K562 (cell line): ENCODE measurements around the gene FADS1. TPM values are rescaled to one million over a fixed set of nuclear protein-coding genes. Genes with fewer than 3 reads are reported as not detected.
A peak's percentile ranks its signal among the peaks of the same experiment; 100 is the strongest.

Source experiments
- CSDE1 ChIP-seq, 2 experiments: fragments of 450-650 bp; IDR thresholded peaks; 2 replicates each; pipeline ENCODE4 v1.6.1; 2016; ENCODE audit warnings: mild to moderate bottlenecking in 1 of 2
- HMG20A ChIP-seq: fragments of 450-650 bp; formaldehyde crosslinking; conservative IDR thresholded peaks from 2 replicates; pipeline ENCODE4 v1.4.0; 2020; ENCODE audit warnings: mild to moderate bottlenecking, mixed read lengths
- MAFK ChIP-seq: IDR thresholded peaks from 2 replicates; pipeline ENCODE4 v1.6.1; 2011; ENCODE audit warnings: low read length, improper control_type of control experiment
- MAZ ChIP-seq, 2 experiments: fragments of 450-650 bp in 1 of 2; sonication (generic) in 1 of 2; formaldehyde crosslinking; IDR thresholded peaks in 1 of 2; conservative IDR thresholded peaks in 1 of 2; 2 replicates each; pipeline versions ENCODE4 v1.4.0 to v1.5.0; 2020; ENCODE audit warnings: mild to moderate bottlenecking in 1 of 2, missing genetic modification reagents in 1 of 2
- NONO ChIP-seq, 2 experiments: fragments of 200-400 bp in 1 of 2; fragments of 450-650 bp in 1 of 2; formaldehyde crosslinking in 1 of 2; IDR thresholded peaks; 2 replicates each; pipeline ENCODE4 v1.6.1; 2017; ENCODE audit warnings: low read depth in 2 of 2, mild to moderate bottlenecking in 2 of 2, moderate library complexity in 2 of 2, low read length in 1 of 2
- SRSF1 ChIP-seq: fragments of 200-400 bp; formaldehyde crosslinking; IDR thresholded peaks from 2 replicates; pipeline ENCODE4 v1.6.1; 2017; ENCODE audit warnings: mild to moderate bottlenecking, low read depth, low read length, moderate library complexity
- ZNF583 ChIP-seq: fragments of 250-450 bp; sonication (Bioruptor Pico); IDR thresholded peaks from 2 replicates; pipeline ENCODE4 v1.4.0; 2020
- ZSCAN29 ChIP-seq: fragments of 450-650 bp; IDR thresholded peaks from 2 replicates; pipeline ENCODE4 v1.6.1; 2017
- polyA plus RNA-seq, 8 experiments: library from polyadenylated mRNA; depleted of rRNA in 4 of 8; stranded (reverse) in 5 of 8; unstranded in 3 of 8; fragments of >200 nt; fragmentation: Nextera tagmentation in 2 of 8; fragmentation: Illumina TruSeq in 1 of 8; extraction: Ambion mirVana in 2 of 8; extraction: Trizol in 1 of 8; gene quantifications; 2 replicates each; pipeline versions ENCODE4 v1.2.1 to v1.2.3, GENCODE V29; 2011 to 2014; ENCODE audit warnings: inconsistent platforms in 1 of 8, missing spikeins in 1 of 8
- total RNA-seq, 7 experiments: library from RNA; depleted of rRNA in 6 of 7; stranded (reverse); fragments of >200 nt in 6 of 7; fragmentation: Illumina TruSeq in 2 of 7; extraction: Trizol in 2 of 7; gene quantifications; 2 replicates each; pipeline versions ENCODE4 v1.2.1 to v1.2.3, GENCODE V29; 2011 to 2021; ENCODE audit warnings: low replicate concordance in 1 of 7
- TF ChIP-seq, protein P1 (sequence below): fragments of 200-800 bp; sonication (Bioruptor generic); IDR thresholded peaks from 2 replicates; pipeline ENCODE4 v1.6.1; 2016; ENCODE audit warnings: missing genetic modification characterization, missing compliant biosample characterization
- TF ChIP-seq, protein P2 (sequence below): IDR thresholded peaks from 2 replicates; pipeline ENCODE4 v1.6.1; 2011; ENCODE audit warnings: borderline replicate concordance, low read depth, mild to moderate bottlenecking, moderate library complexity, low read length; ENCODE audit not compliant: insufficient read depth, poor library complexity, severe bottlenecking
- TF ChIP-seq, protein P3 (sequence below): fragments of 200-800 bp; sonication (Bioruptor generic); IDR thresholded peaks from 2 replicates; pipeline ENCODE4 v1.6.1; 2017; ENCODE audit warnings: missing genetic modification characterization, missing compliant biosample characterization
- TF ChIP-seq, protein P4 (sequence below), 3 experiments: fragments of 200-800 bp in 1 of 3; sonication (Bioruptor generic) in 1 of 3; sonication (generic) in 1 of 3; formaldehyde crosslinking in 1 of 3; IDR thresholded peaks; 2 replicates each; pipeline versions ENCODE4 v1.6.1 to v1.8.0; 2016 to 2022; ENCODE audit warnings: mild to moderate bottlenecking in 2 of 3, missing compliant biosample characterization in 2 of 3, missing genetic modification characterization in 2 of 3, missing genetic modification reagents in 1 of 3
- TF ChIP-seq, protein P5 (sequence below): fragments of 450-650 bp; formaldehyde crosslinking; IDR thresholded peaks from 2 replicates; pipeline ENCODE4 v1.4.0; 2022; ENCODE audit warnings: missing genetic modification characterization

FADS1 gene
- total and polyA plus RNA-seq, 9 of the 15 experiments (the other 6 are each of a cell fraction or from before 2014, with no cell fraction given) = 110 to 864 (median 364) TPM

DNA sequence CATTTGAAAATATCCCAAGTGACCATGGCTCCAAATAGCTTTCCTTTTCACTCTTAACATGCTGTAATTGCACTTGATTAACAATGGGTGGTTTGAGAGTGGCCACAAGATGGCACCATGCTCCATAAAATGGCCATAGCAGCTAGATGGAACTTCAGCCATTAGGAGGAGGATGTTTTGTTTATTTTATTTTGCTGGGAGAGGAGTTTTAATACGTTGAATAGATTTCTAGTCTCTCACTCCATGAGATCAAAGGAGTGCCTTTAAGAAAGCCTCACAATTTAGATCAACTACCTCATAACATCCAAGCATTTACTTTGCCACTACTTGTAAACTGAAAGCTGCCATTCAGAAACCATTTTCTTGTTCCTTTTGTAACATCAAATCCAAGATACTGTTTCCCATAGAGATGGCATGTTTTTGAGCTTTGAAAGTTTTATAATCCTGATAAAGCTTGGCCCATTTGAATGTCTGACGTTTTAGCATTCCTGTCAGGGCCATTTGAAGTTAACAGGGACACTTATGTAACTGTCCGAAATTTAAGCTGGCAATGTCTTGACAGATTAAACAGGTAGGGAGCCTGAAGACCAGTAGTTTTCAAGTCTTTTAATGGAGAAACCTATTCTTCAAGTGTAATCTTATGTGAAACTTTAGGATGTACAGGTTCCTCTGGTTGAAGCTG lies 19.4 kb downstream of the FADS1 start (continued):
- TF ChIP-seq, protein P1, sequence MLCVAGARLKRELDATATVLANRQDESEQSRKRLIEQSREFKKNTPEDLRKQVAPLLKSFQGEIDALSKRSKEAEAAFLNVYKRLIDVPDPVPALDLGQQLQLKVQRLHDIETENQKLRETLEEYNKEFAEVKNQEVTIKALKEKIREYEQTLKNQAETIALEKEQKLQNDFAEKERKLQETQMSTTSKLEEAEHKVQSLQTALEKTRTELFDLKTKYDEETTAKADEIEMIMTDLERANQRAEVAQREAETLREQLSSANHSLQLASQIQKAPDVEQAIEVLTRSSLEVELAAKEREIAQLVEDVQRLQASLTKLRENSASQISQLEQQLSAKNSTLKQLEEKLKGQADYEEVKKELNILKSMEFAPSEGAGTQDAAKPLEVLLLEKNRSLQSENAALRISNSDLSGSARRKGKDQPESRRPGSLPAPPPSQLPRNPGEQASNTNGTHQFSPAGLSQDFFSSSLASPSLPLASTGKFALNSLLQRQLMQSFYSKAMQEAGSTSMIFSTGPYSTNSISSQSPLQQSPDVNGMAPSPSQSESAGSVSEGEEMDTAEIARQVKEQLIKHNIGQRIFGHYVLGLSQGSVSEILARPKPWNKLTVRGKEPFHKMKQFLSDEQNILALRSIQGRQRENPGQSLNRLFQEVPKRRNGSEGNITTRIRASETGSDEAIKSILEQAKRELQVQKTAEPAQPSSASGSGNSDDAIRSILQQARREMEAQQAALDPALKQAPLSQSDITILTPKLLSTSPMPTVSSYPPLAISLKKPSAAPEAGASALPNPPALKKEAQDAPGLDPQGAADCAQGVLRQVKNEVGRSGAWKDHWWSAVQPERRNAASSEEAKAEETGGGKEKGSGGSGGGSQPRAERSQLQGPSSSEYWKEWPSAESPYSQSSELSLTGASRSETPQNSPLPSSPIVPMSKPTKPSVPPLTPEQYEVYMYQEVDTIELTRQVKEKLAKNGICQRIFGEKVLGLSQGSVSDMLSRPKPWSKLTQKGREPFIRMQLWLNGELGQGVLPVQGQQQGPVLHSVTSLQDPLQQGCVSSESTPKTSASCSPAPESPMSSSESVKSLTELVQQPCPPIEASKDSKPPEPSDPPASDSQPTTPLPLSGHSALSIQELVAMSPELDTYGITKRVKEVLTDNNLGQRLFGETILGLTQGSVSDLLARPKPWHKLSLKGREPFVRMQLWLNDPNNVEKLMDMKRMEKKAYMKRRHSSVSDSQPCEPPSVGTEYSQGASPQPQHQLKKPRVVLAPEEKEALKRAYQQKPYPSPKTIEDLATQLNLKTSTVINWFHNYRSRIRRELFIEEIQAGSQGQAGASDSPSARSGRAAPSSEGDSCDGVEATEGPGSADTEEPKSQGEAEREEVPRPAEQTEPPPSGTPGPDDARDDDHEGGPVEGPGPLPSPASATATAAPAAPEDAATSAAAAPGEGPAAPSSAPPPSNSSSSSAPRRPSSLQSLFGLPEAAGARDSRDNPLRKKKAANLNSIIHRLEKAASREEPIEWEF (CRISPR knock-in tag) = no peak
- TF ChIP-seq MAFK (0 out of 2 replicates have a peak, but pooled peaks have one; percentile 5), ZSCAN29 (no peak), SRSF1 (no peak), NONO (IDR thresholded peaks at IDR 0.05; ENCODE audit: low read depth in 2 of 2, low read length in 1 of 2) (no peak), ZNF583 (no peak), MAZ (CRISPR knock-in tag; conservative IDR thresholded peaks at IDR 0.05 in 1 of 2, IDR thresholded peaks at IDR 0.05 in 1 of 2) (peak in 1 of 2 experiments; percentile 18; a peak in 1 of 4 replicates), HMG20A (CRISPR knock-in tag) (no peak), CSDE1 (IDR thresholded peaks at IDR 0.05) (no peak)
- TF ChIP-seq, protein P2, sequence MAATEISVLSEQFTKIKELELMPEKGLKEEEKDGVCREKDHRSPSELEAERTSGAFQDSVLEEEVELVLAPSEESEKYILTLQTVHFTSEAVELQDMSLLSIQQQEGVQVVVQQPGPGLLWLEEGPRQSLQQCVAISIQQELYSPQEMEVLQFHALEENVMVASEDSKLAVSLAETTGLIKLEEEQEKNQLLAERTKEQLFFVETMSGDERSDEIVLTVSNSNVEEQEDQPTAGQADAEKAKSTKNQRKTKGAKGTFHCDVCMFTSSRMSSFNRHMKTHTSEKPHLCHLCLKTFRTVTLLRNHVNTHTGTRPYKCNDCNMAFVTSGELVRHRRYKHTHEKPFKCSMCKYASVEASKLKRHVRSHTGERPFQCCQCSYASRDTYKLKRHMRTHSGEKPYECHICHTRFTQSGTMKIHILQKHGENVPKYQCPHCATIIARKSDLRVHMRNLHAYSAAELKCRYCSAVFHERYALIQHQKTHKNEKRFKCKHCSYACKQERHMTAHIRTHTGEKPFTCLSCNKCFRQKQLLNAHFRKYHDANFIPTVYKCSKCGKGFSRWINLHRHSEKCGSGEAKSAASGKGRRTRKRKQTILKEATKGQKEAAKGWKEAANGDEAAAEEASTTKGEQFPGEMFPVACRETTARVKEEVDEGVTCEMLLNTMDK = peak; percentile 21
- TF ChIP-seq, protein P3, sequence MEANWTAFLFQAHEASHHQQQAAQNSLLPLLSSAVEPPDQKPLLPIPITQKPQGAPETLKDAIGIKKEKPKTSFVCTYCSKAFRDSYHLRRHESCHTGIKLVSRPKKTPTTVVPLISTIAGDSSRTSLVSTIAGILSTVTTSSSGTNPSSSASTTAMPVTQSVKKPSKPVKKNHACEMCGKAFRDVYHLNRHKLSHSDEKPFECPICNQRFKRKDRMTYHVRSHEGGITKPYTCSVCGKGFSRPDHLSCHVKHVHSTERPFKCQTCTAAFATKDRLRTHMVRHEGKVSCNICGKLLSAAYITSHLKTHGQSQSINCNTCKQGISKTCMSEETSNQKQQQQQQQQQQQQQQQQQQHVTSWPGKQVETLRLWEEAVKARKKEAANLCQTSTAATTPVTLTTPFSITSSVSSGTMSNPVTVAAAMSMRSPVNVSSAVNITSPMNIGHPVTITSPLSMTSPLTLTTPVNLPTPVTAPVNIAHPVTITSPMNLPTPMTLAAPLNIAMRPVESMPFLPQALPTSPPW (CRISPR knock-in tag) = no peak; the same call in 1 of the 2 replicates
- TF ChIP-seq, protein P4, sequence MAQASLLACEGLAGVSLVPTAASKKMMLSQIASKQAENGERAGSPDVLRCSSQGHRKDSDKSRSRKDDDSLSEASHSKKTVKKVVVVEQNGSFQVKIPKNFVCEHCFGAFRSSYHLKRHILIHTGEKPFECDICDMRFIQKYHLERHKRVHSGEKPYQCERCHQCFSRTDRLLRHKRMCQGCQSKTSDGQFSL (CRISPR knock-in tag; IDR thresholded peaks at IDR 0.05) = no peak
- TF ChIP-seq, protein P4 (tag; IDR thresholded peaks at IDR 0.05) = no peak
- TF ChIP-seq, protein P5, sequence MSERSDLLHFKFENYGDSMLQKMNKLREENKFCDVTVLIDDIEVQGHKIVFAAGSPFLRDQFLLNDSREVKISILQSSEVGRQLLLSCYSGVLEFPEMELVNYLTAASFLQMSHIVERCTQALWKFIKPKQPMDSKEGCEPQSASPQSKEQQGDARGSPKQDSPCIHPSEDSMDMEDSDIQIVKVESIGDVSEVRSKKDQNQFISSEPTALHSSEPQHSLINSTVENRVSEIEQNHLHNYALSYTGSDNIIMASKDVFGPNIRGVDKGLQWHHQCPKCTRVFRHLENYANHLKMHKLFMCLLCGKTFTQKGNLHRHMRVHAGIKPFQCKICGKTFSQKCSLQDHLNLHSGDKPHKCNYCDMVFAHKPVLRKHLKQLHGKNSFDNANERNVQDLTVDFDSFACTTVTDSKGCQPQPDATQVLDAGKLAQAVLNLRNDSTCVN (CRISPR knock-in tag) = no peak
